GM19328 (cell line): ENCODE results near the gene DDX47.

Source experiments
- ATAC-seq: cut with Tn5 transposase; IDR thresholded peaks from one replicate; pipeline ENCODE4 v1.9.1; 2021; ENCODE audit warnings: mild to moderate bottlenecking, moderate library complexity; ENCODE audit not compliant: unreplicated experiment

The DDX47 gene

GRCh38 chr12:12813120-12814101 is at the start of gene DDX47:
TSS of gene DDX47 (plus strand) at chr12:12813346. CDS start at chr12:12813368, 22 bp downstream.
- peak; percentile 80 for ATAC-seq

DNA sequence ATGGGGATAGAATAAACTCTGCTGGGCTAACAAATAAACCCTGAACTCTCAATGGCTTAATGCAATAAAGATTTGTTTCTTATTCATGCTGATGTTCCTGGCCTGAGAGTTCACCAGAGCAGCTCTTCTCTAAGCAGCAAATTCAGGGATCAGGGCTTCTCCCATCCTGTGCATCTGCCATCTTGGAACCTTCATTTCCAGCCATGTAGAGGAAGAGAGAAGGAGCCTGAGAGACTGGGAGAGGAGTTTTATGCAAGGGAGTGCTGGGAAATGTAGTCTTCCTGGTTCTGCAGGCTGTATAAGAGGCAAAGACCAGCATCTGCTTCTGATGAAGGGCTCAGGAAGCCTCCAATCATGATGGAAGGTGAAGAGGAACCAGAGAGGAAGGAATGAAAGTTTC is 48.3 kb upstream of the DDX47 start:
- no peak for ATAC-seq

DNA sequence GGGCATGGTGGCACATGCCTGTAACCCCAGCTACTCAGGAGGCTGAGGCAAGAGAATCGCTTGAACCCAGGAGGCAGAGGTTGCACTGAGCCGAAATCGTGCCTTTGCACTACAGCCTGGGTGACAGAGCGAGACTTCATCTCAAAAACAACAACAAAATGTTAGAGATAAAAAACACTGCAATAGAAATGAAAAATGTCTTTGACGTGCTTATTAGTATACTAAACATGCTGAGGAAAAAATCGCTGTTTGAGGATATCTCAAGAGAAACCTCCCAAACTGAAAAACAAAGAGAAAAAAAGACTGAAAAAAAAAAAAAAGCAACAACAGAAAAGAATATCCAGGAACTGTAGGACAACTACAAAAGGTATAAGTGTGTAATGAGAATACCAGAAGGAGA is 42.9 kb upstream of the DDX47 start:
- no peak for ATAC-seq

- ATAC-seq = no peak
Measured at GRCh38 chr12:12774791-12775190, 38.4 kb upstream of the DDX47 start.

DNA sequence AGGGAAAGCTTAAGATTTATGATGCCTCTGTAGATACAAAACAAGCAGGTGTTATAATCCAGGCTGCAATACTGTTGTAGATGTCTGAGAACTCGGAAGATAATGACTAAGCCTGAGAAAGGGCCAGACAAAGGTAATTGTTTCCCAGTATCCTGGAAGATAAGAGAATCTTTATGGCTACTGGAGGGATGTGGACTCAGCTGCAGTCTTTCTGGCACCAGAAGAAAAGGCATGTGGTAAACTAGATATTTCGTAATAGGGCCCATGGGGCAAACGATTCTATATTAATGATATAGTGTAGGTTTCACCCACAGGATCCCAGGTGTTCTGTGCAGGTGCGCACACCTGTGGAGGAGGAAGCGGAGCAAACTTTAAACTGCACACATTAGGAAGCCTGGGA is 36.9 kb upstream of the DDX47 start:
- no peak for ATAC-seq

- no peak for ATAC-seq
Measured at GRCh38 chr12:12777092-12777491, 36.1 kb upstream of the DDX47 start.

GRCh38 chr12:12779007-12779406 is 34.1 kb upstream of the DDX47 start:
- no peak for ATAC-seq

GRCh38 chr12:12779529-12779928 is 33.6 kb upstream of the DDX47 start:
- no peak for ATAC-seq

DNA sequence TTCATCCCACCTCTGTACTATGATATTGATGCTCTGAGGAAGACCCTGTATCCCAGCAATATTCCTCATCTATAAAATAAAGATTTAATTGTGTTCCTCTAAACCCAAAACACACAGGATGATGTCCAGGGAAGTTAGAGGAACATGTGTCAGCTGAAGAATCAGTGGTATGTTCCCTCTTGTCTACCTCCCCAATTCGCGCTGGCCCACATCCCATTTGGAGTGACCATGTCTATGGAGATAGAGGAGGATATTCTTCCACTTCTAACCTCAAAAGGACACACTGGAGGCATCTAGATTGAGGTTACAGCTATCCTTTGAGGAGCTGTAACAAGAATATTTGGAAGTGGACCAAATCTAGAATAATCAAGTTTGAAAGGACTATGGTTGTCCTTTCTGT is 29.0 kb upstream of the DDX47 start:
- no peak for ATAC-seq

DNA sequence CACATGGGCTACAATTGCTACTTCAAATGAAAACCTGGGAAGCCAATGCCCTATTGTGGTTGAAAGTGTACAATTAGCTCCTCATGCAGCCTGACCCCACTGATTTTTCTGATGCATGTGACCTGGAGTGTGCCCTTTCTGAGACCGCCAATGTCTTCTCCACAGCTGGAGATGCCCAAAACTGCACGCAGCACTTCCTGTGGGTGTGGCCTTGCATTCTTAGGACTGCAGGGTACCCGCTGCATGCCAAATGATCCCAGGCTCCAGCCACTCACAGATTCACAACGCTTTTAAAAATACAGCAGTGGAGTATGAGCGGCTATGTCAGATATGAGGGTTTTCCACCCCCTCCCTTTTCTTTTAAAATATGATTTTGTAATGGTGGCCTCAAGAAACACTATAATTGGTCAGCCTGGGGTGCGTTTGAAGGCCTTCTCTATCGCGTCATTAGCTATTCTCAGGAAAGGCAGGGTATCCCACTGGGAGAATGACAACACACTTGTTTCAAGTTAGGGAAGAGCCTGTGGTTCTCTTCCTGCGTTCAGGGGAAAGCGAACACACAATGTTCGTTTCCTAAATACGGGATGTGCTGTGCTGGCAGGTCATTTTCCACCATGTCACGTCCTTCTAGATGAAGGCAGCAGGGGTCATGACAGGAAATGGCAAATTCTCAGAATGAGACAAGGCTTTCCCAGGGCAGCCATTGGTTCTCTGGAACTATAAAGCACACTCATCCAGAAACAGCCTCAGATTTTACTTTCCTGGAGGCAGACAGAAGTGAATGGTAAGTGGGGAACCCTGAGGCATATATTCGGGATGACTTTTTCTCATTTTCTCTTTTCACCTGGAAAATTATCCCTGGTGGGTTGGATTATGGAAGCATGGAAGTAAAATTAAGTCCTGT is 28.0 kb upstream of the DDX47 start, which contains the start of gene APOLD1:
TSS of gene APOLD1 (plus strand) at position 749 of the 904 bp plus-strand sequence. CDS start at position 782, 33 bp downstream.
- ATAC-seq = no peak

DNA sequence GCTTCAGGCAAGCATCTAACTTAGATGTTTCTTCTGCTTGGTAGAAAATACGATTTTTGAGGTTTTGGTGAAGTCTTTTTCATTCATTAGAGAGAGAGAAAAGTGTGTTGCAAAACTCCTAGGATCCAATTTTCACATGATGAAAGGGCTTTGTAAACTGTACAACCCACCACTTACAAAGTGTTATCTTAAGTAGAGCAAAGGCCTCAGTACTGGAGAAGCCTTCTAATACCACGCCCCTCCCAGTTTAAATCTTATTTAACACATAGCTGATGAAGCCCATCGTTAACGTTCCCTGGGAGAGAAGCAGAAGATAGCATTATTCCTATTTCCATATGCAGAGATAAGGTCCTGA is 26.8 kb upstream of the DDX47 start:
- no peak for ATAC-seq

- ATAC-seq = peak; percentile 74
Measured at GRCh38 chr12:12786706-12787601, 26.2 kb upstream of the DDX47 start.

DNA sequence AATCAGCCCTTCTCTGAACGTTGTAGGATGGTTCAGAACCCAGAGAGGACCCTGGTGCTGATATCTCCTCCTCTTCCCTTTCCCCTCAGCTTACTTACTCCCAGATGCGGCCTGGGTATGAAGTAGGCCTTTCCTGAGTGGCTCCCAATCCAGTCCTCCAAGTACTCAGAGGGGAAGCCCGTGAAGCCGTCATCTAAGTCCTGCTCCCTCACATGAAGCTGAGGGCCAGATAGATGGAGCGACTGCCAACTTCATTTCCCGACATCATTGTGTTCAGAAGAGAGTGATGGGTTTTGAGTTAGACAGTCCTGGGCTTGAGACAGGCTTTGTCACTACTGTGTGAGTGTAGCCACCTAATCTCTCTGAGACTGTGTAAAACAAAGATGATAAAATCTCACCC is 25.0 kb upstream of the DDX47 start:
- ATAC-seq = no peak

DNA sequence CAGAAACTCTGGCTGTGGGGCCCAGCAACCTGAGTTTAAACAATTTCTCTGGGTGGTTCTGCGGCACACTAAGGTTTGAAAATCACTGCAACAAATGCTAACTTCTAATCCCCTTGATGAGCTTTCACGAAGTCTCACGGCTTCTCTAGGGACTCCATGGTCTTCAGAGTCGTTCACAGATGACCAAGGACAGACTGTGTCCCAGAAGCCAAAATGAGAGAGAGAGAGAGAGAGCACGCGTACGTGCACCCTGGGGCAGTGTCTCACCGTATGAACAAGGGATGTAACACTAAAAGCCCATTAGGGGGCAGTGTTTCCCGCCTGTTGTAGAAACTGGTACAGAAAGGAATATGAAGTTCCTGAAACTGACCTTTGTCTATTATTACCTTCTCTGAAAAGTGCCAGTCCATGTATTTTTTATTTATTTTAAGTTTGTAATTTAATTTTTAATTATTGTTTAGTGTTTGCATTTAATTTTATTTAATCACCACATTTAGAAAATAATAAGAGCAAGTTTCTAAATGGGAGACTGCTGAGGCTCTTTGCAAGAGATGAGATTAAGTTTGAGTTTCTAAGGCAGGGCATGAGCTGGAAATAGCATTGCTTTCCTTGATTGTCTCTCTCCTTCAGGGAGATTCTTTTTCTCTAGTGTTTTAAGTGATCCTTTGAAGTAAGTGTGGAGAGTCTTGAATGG is 24.3 kb upstream of the DDX47 start:
- ATAC-seq = peak; percentile 54

DNA sequence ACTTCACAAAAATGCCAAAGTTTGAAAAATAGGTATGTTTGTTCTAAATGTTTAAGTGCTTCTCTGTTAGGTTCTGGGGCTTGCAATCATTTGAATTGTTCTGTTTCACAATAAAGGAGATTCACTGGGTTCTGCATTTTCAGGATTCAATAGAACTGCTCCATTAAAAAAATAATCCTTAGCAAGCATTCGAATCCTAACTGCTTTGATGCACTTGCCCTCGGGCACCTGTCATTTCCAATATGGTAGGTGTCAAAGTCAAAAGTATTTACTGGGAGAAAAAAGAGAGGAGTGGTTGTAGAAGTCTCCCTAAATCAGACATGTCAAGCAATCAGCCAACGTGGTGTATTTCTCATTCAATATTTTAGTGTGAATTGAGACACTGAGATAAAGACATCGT is 22.2 kb upstream of the DDX47 start:
- no peak for ATAC-seq

GRCh38 chr12:12791756-12792369 is 21.3 kb upstream of the DDX47 start:
- no peak for ATAC-seq

DNA sequence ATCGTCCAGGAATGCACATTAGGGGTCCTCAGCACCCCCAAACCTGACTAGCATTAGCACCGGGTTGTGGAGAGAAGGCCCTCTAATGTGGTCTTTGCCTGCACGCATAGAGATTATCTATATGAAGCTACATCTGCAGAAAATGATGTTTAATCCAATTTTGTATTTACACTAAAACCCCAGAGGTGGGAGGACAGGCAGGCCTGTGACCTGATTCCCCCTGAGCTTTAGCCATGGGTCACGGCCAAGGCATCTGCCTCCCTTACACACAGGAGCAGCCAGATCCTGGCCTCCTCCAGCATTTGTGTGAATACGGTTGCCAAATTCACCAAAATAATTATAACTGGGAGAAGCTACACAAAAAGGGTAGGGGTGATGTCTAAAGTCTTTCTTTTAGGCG is 20.7 kb upstream of the DDX47 start:
- no peak for ATAC-seq

GRCh38 chr12:12794686-12795085 is 18.5 kb upstream of the DDX47 start:
- no peak for ATAC-seq

GRCh38 chr12:12796171-12796570 is 17.0 kb upstream of the DDX47 start:
- no peak for ATAC-seq
